Pancreas (tissue), 10 donors: Measurements from ENCODE around the gene CYP1A2. TPM values are rescaled to one million over a fixed set of nuclear protein-coding genes. Genes with fewer than 3 reads are reported as not detected.

Source experiments
- ATAC-seq, 4 donors: fragments of 200-7000 bp; cut with Tn5 transposase; one replicate each; pipeline versions ENCODE4 v1.8.0 to v1.9.1; 2020; ENCODE audit warnings: mild to moderate bottlenecking in 4 of 4, moderate library complexity in 4 of 4
- DNase-seq, 6 donors: peaks; one replicate each; pipeline ENCODE4 v3.0.0-alpha.2; 2020
- FAIRE-seq: peaks from 2 replicates; lab custom pipeline; 2012; peaks lifted over from hg19 to GRCh38; lab: Jason Lieb, UNC
- H3K27ac ChIP-seq, 4 donors: fragments of 200-600 bp; sonication (generic); 1 replicate in 3 of 4; 2 replicates in 1 of 4; pipeline versions ENCODE4 v1.5.0 to v1.8.0; 2020
- H3K27me3 ChIP-seq, 4 donors: fragments of 200-600 bp; one replicate each; pipeline ENCODE4 v1.8.0; 2021
- H3K36me3 ChIP-seq, 3 donors: fragments of 200-600 bp; sonication (generic) in 1 of 3; one replicate each; pipeline versions ENCODE4 v1.5.0 to v1.8.0; 2020 to 2021
- H3K4me1 ChIP-seq, 3 donors: fragments of 200-600 bp; one replicate each; pipeline ENCODE4 v1.8.0; 2021
- H3K4me3 ChIP-seq, 4 donors: fragments of 200-600 bp; sonication (generic) in 2 of 4; one replicate each; pipeline versions ENCODE4 v1.5.0 to v1.8.0; 2020 to 2021
- H3K9me3 ChIP-seq, 4 donors: fragments of 200-600 bp; one replicate each; pipeline ENCODE4 v1.8.0; 2021
- CTCF ChIP-seq, 4 donors: fragments of 200-600 bp; sonication (generic) in 3 of 4; IDR thresholded peaks; one replicate each; pipeline versions ENCODE4 v1.5.0 to v1.8.0; 2021; ENCODE audit warnings: antibody characterized with exemption in 4 of 4
- WGBS, 2 donors: extraction: QIAGEN DNeasy Blood & Tissue Kit; methylation state at CpG; one replicate each; pipeline ENCODE4 v1.1.7; 2013; 5-methylcytosine and 5-hydroxymethylcytosine counted together
- intact Hi-C, 3 donors: fragments of 100-400 bp; cut with DNase I; formaldehyde crosslinking; loops; one replicate each; pipeline versions ENCODE4 v1.11.1 to v1.14.2; 2022
- polyA plus RNA-seq, 2 donors: library from polyadenylated mRNA; stranded (reverse); fragments of 200-250 nt; gene quantifications; one replicate each; pipeline ENCODE4 v1.2.3, GENCODE V29; 2013
- total RNA-seq, 6 donors: library from RNA; stranded (reverse); fragmentation: NEBNext Ultra II Directional in 4 of 6; extraction: Animal tissue kit (Norgen Biotek cat#: 25700) in 4 of 6; gene quantifications; one replicate each; pipeline versions ENCODE4 v1.2.1 to v1.2.4, GENCODE V29; 2021 to 2023
- donor health status: healthy with polysubstance abuse.
- donor health status: DM: no; HTN: no; CAD: no; lungs with moderate emphysema.
- donor health status: DM: no; HTN: no; CAD: no.
- donor health status: control.
- donor health status: control.
- donor health status: Bipolar disorder and iron deficiency.
- donor health status: DM: yes; HTN: yes; CAD: no.
- donor health status: DM: no; HTN: no; CAD: no.
- donor health status: DM: no; HTN: no; CAD: no.
- donor health status: DM: yes; HTN: yes; CAD: no.

The CYP1A2 gene
- total and polyA plus RNA-seq, 8 donors: 0.06 TPM; not detected in 7

DNA sequence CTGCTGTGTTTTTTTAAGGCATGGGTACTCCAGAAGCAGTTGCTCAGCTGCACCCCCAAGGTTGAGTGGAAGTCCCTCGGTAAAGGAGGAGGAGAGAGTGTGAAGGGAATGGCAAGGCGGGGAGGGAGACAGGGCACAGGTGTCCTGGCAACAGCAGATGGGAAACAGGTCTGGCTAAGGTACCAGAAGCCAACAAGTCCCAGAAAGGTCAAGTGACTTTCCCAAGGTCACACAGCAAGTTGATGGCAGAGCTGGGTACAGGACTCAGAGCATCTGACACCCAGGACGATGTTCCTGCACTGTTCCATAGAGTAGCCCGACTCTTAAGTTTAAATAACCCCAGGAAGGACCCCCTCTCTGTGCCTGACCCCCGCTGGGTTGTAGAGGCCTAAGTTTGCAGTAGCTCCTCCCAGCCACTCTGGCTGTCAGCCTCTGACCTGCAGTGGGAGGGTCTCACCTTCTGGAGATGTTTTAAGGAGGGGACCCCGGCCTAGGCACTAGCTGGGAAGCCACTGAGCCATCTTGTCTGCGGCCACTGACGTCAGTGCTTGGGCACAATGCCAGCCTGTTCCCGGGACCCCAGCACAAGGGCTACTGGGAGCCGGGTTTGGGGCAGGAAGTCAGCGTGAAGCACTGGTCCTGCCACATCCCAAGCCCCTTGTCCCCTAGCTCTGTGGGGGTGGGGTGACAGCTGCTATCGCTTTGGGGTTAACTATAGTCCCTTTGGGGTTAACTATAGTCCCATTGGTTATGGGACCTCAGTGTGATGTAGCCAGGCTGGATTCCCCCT, 43.8 kb downstream of the CYP1A2 start:
- WGBS, 2 donors: 76 to 86% methylated on average over 12 of the region's 12 CpGs
- H3K27me3 ChIP-seq: no peaks in the 10 kb centered on the region
- no peaks in the 10 kb centered on the region for H3K9me3 ChIP-seq
- H3K4me3 ChIP-seq: no peak overlapping the region
- no peak for TF ChIP-seq CTCF (IDR thresholded peaks at IDR 0.05)
- FAIRE-seq (no peak), ATAC-seq (no peak), DNase-seq (no peak)
- intact Hi-C loops: no loop called here
- no peak overlapping the region for H3K27ac ChIP-seq
- no peaks in the 10 kb centered on the region for H3K36me3 ChIP-seq
- peaks cover 0 to 24% (median 0%) of the 10 kb centered on the region in 3 donors for H3K4me1 ChIP-seq

DNA sequence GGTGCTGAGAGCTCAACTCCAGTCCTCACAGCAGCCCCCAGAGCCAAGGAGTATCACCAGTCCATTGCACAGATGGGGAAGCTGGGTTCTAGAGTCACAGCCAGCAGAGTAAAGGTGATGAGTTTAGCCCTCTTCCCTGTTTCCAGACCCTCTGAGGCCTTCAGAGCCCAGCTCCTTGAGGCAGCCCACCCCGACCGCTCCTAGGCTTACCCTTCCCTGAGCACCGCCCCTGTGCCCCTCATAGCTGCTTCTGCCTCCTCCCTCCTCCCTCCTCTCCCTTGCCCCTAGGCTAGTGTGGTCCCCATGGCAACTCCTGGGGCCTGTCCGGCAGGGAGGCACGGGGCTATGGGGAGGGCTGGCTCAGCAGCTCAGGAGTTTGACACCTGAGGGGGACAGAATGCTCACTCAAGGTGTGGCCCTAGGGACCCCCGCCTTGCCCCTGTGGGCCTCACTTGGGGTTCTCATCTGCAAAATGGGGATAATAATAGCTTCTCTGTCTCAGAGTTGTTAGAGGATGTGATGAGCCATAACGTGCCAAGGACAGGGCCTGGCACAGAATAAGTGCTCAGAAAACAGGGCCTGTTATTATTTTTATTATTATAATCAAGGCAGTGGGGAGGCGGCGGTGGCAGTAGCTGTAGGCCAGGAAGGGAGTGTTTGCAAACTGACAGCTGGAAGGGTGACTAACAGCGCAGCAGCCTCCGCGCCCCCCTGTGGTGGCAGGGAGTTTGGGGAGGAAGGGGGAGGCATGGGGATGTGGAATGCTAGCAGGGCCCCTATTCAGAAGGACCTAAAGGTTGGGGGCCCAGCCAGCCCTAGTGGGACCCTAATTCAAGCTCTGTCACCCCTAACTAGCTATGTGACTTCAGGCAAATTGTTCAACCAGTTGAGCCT, 44.7 kb downstream of the CYP1A2 start:
- intact Hi-C loops: no loop called here
- Histone ChIP-seq H3K4me1 (peaks cover 0 to 21% (median 0%) of the 10 kb centered on the region in 3 donors), H3K36me3 (no peaks in the 10 kb centered on the region), H3K4me3 (no peak overlapping the region), H3K9me3 (no peaks in the 10 kb centered on the region), H3K27ac (no peak overlapping the region), H3K27me3 (no peaks in the 10 kb centered on the region)
- TF ChIP-seq CTCF (IDR thresholded peaks at IDR 0.05): no peak
- 79 to 88% methylated on average over 12 of the region's 12 CpGs for WGBS, 2 donors
- ATAC-seq (no peak), DNase-seq (no peak), FAIRE-seq (no peak)

DNA sequence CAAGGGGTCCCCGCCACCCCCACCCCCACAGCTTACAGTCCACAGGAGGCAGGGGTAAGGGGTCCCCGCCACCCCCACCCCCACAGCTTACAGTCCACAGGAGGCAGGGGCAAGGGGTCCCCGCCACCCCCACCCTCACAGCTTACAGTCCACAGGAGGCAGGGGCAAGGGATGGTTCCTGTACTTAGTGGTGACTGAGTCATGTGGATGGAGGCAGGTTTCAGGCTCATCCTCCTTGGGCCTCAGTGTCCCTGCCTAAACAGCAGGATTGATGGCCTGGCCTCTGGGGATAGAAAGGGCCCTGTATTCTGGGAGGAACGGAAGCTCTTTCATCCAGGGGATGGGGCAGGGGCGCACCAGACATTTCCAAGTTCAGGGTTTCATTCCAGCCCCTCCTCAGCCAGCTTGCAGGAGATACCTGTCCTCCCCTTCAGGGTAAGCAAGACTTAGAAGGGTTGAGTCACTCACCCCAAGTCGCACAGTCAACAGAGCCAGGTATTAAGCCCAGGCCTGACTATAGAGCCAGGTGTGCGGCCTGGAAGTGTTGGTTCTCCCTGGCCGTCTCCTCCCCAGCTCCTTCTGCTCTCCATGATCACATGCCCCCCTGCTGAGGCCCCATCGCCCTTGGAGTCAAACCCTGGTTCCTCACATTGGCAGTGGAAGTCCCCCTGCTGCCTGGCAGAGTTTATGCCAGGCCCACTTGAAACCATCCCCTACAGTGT, 45.8 kb downstream of the CYP1A2 start:
- intact Hi-C loops: no loop called here
- DNase-seq (no peak), FAIRE-seq (no peak), ATAC-seq (no peak)
- Histone ChIP-seq H3K36me3 (peaks cover 0 to 2% (median 0%) of the 10 kb centered on the region in 3 donors), H3K4me1 (peaks cover 0 to 16% (median 0%) of the 10 kb centered on the region in 3 donors), H3K27ac (no peak overlapping the region), H3K27me3 (no peaks in the 10 kb centered on the region), H3K9me3 (no peaks in the 10 kb centered on the region), H3K4me3 (no peak overlapping the region)
- 89 to 93% methylated on average over 7 of the region's 9 CpGs for WGBS, 2 donors
- no peak for TF ChIP-seq CTCF (IDR thresholded peaks at IDR 0.05)

GRCh38 chr15:74794970-74795349, 46.3 kb downstream of the CYP1A2 start:
- peaks cover 0 to 3% (median 0%) of the 10 kb centered on the region in 3 donors for H3K36me3 ChIP-seq
- DNase-seq (no peak), ATAC-seq (no peak), FAIRE-seq (no peak)
- no peak overlapping the region for H3K4me3 ChIP-seq
- H3K27me3 ChIP-seq: no peaks in the 10 kb centered on the region
- intact Hi-C loops: no loop called here
- no peak for TF ChIP-seq CTCF (IDR thresholded peaks at IDR 0.05)
- no peak overlapping the region for H3K27ac ChIP-seq
- 93 to 94% methylated on average over 9 of the region's 9 CpGs for WGBS, 2 donors
- peaks cover 0 to 18% (median 0%) of the 10 kb centered on the region in 3 donors for H3K4me1 ChIP-seq
- no peaks in the 10 kb centered on the region for H3K9me3 ChIP-seq
